SK-N-SH treated with all-trans-retinoic acid at 6 μM for 48 hours (cell line): ENCODE measurements around the gene LRCH1.

Experiments used
- ATAC-seq: fragments of 200-7000 bp; cut with Tn5 transposase; 3 replicates; pipeline ENCODE4 v1.9.1; 2020; ENCODE audit warnings: mild to moderate bottlenecking, moderate library complexity
- BACH2 ChIP-seq: fragments of 250-450 bp; sonication (Bioruptor Pico); IDR thresholded peaks from 2 replicates; pipeline ENCODE4 v1.9.0; 2021; ENCODE audit warnings: mild to moderate bottlenecking, borderline replicate concordance
- CREB5 ChIP-seq: fragments of 250-450 bp; sonication (Bioruptor Pico); IDR thresholded peaks from 2 replicates; pipeline ENCODE4 v1.5.1; 2020; ENCODE audit warnings: low read depth, mild to moderate bottlenecking, moderate library complexity
- CSDC2 ChIP-seq: fragments of 250-450 bp; sonication (Bioruptor Pico); IDR thresholded peaks from 2 replicates; pipeline ENCODE4 v1.5.0; 2020; ENCODE audit warnings: mild to moderate bottlenecking, moderate library complexity
- CSRNP3 ChIP-seq: fragments of 250-450 bp; sonication (Bioruptor Pico); IDR thresholded peaks from 2 replicates; pipeline ENCODE4 v1.5.1; 2021; ENCODE audit warnings: mild to moderate bottlenecking, moderate library complexity
- GLIS3 ChIP-seq: fragments of 250-450 bp; sonication (Bioruptor Pico); IDR thresholded peaks from 2 replicates; pipeline ENCODE4 v1.5.0; 2020; ENCODE audit warnings: mild to moderate bottlenecking, moderate library complexity
- ISL1 ChIP-seq: fragments of 250-450 bp; sonication (Bioruptor Pico); IDR thresholded peaks from 2 replicates; pipeline ENCODE4 v2.1.2; 2022; ENCODE audit warnings: mild to moderate bottlenecking, moderate library complexity
- OSR1 ChIP-seq: fragments of 250-450 bp; sonication (Bioruptor Pico); IDR thresholded peaks from 2 replicates; pipeline ENCODE4 v1.8.0; 2022; ENCODE audit warnings: moderate library complexity, mild to moderate bottlenecking, inconsistent platforms
- PATZ1 ChIP-seq: fragments of 250-450 bp; sonication (Bioruptor Pico); IDR thresholded peaks from 2 replicates; pipeline ENCODE4 v1.8.0; 2020; ENCODE audit warnings: mild to moderate bottlenecking, moderate library complexity, borderline replicate concordance
- POU6F1 ChIP-seq: fragments of 250-450 bp; sonication (Bioruptor Pico); IDR thresholded peaks from 2 replicates; pipeline ENCODE4 v1.8.0; 2021; ENCODE audit warnings: low read depth, mild to moderate bottlenecking, moderate library complexity, borderline replicate concordance
- PPARA ChIP-seq: fragments of 250-450 bp; sonication (Bioruptor Pico); IDR thresholded peaks from 2 replicates; pipeline ENCODE4 v1.5.0; 2020; ENCODE audit warnings: mild to moderate bottlenecking, borderline replicate concordance
- RARB ChIP-seq: fragments of 250-450 bp; sonication (Bioruptor Pico); IDR thresholded peaks from 2 replicates; pipeline ENCODE4 v1.8.0; 2021; ENCODE audit warnings: mild to moderate bottlenecking, moderate library complexity
- TCF4 ChIP-seq: fragments of 250-450 bp; sonication (Bioruptor Pico); IDR thresholded peaks from 2 replicates; pipeline ENCODE4 v1.8.0; 2021; ENCODE audit warnings: mild to moderate bottlenecking, moderate library complexity, borderline replicate concordance
- TOX ChIP-seq: fragments of 250-450 bp; sonication (Bioruptor Pico); IDR thresholded peaks from 2 replicates; pipeline ENCODE4 v1.8.0; 2021; ENCODE audit warnings: mild to moderate bottlenecking, moderate library complexity, borderline replicate concordance
- TSHZ2 ChIP-seq: fragments of 250-450 bp; sonication (Bioruptor Pico); IDR thresholded peaks from 2 replicates; pipeline ENCODE4 v1.5.0; 2020; ENCODE audit warnings: mild to moderate bottlenecking, moderate library complexity
- ZC3H10 ChIP-seq: fragments of 250-450 bp; sonication (Bioruptor Pico); IDR thresholded peaks from 2 replicates; pipeline ENCODE4 v1.5.1; 2021; ENCODE audit warnings: mild to moderate bottlenecking, moderate library complexity
- ZFP3 ChIP-seq: fragments of 250-450 bp; sonication (Bioruptor Pico); IDR thresholded peaks from 2 replicates; pipeline ENCODE4 v1.5.0; 2020; ENCODE audit warnings: mild to moderate bottlenecking, moderate library complexity
- ZFP30 ChIP-seq: fragments of 450-650 bp; formaldehyde crosslinking; IDR thresholded peaks from 2 replicates; pipeline ENCODE4 v1.5.0; 2022; ENCODE audit warnings: mild to moderate bottlenecking, moderate library complexity
- ZNF565 ChIP-seq: fragments of 450-650 bp; formaldehyde crosslinking; conservative IDR thresholded peaks from 2 replicates; pipeline ENCODE4 v1.5.0; 2020; ENCODE audit warnings: low read depth, mild to moderate bottlenecking, moderate library complexity
- ZNF70 ChIP-seq: fragments of 450-650 bp; formaldehyde crosslinking; IDR thresholded peaks from 2 replicates; pipeline ENCODE4 v1.5.0; 2020; ENCODE audit warnings: mild to moderate bottlenecking, moderate library complexity
- ZNF8 ChIP-seq: fragments of 450-650 bp; formaldehyde crosslinking; IDR thresholded peaks from 2 replicates; pipeline ENCODE4 v1.5.0; 2020; ENCODE audit warnings: mild to moderate bottlenecking, moderate library complexity

Gene LRCH1

GRCh38 chr13:46555722-46556417 is 2.9 kb downstream of the LRCH1 start:
- no peak for ATAC-seq

GRCh38 chr13:46556418-46556779 is 3.4 kb downstream of the LRCH1 start:
- no peak for TF ChIP-seq TSHZ2
- no peak for TF ChIP-seq TCF4 (CRISPR knock-in tag)
- TF ChIP-seq CREB5 (CRISPR knock-in tag) = no peak
- TF ChIP-seq ZNF565 = no peak
- TF ChIP-seq TOX = no peak
- no peak for TF ChIP-seq ZC3H10 (CRISPR knock-in tag)
- no peak for TF ChIP-seq BACH2 (CRISPR knock-in tag)
- TF ChIP-seq GLIS3 (CRISPR knock-in tag) = no peak
- TF ChIP-seq POU6F1 = no peak
- no peak for TF ChIP-seq ZFP3 (CRISPR knock-in tag)
- no peak for TF ChIP-seq RARB
- no peak for TF ChIP-seq OSR1 (CRISPR knock-in tag)
- TF ChIP-seq ZNF8 (CRISPR knock-in tag) = no peak
- no peak for ATAC-seq

More at GRCh38 chr13:46555722-46556417, 2.9 kb downstream of the LRCH1 start:
- TF ChIP-seq RARB = no peak
- TF ChIP-seq GLIS3 (CRISPR knock-in tag) = no peak
- no peak for TF ChIP-seq TOX
- no peak for TF ChIP-seq ISL1 (CRISPR knock-in tag)
- TF ChIP-seq POU6F1 = no peak
- TF ChIP-seq, all 23 proteins: peak for 0

- no peak for ATAC-seq
- TF ChIP-seq TCF4 (CRISPR knock-in tag) = no peak
- TF ChIP-seq CSDC2 (CRISPR knock-in tag) = no peak
- TF ChIP-seq PPARA (CRISPR knock-in tag) = no peak
- no peak for TF ChIP-seq ZNF8 (CRISPR knock-in tag)
- TF ChIP-seq ZNF565 = no peak
- no peak for TF ChIP-seq PATZ1 (CRISPR knock-in tag)
- TF ChIP-seq ISL1 (CRISPR knock-in tag) = no peak
- no peak for TF ChIP-seq ZFP30
- TF ChIP-seq CSRNP3 (CRISPR knock-in tag) = no peak
- TF ChIP-seq ZNF70 (CRISPR knock-in tag) = no peak
These were observed 6.4 kb downstream of the LRCH1 start for GRCh38 chr13:46559272-46559805.
